A549 treated with RU486 at 1 μM for 4 hours (cell line): Measurements from ENCODE around the gene CYP4A11. TPM values are rescaled to one million over a fixed set of nuclear protein-coding genes. Genes with fewer than 3 reads are reported as not detected.

Source experiments
- total RNA-seq: library from RNA; stranded (reverse); fragments of 200-300 nt; extraction: Qiagen RNA extraction; gene quantifications from 5 replicates; pipeline ENCODE4 v1.2.3, GENCODE V29; 2022; ENCODE audit warnings: low read depth

The CYP4A11 gene
- not detected in 5 replicates for total RNA-seq

GRCh38 chr1:46941135-46941694 lies at the start of gene CYP4A11:
TSS of gene CYP4A11 (minus strand) at chr1:46941476. CDS start at chr1:46941433, 43 bp downstream.

Other genes with a start within 250 kb of the CYP4A11 start
- 20.4 to 30.0 TPM (median 27.4 TPM) in 5 replicates for gene EFCAB14, start 222.4 kb downstream of the CYP4A11 start, total RNA-seq
- gene CYP4B1, start 142.4 kb downstream of the CYP4A11 start, total RNA-seq = not detected in 5 replicates
- gene CYP4X1, start 82.2 kb upstream of the CYP4A11 start, total RNA-seq = 0.07 to 0.08 TPM in 2 of 5 replicates, not detected in the others
- not detected in 5 replicates for gene CYP4Z1, start 125.8 kb upstream of the CYP4A11 start, total RNA-seq
- not detected in 5 replicates for gene CYP4A22, start 196.0 kb upstream of the CYP4A11 start, total RNA-seq
- 5.3 to 10.5 TPM (median 7.8 TPM) in 5 replicates for gene PDZK1IP1, start 248.6 kb upstream of the CYP4A11 start, total RNA-seq